HG03108 (cell line): ENCODE data around the gene ST3GAL3.

ENCODE experiments used
- ATAC-seq: cut with Tn5 transposase; IDR thresholded peaks from one replicate; pipeline ENCODE4 v1.9.1; 2021; ENCODE audit warnings: moderate library complexity; ENCODE audit not compliant: unreplicated experiment

ST3GAL3 gene

GRCh38 chr1:43908226-43908625, 200.9 kb downstream of the ST3GAL3 start:
- ATAC-seq, result no peak

- ATAC-seq, result no peak
Measured at GRCh38 chr1:43908858-43909257, 201.5 kb downstream of the ST3GAL3 start.

GRCh38 chr1:43910343-43910742, 203.0 kb downstream of the ST3GAL3 start:
- no peak for ATAC-seq

GRCh38 chr1:43912607-43913006, 205.3 kb downstream of the ST3GAL3 start:
- ATAC-seq, result no peak

- ATAC-seq, result no peak
Measured at GRCh38 chr1:43913051-43913501, 205.7 kb downstream of the ST3GAL3 start.

GRCh38 chr1:43913666-43914360, 206.5 kb downstream of the ST3GAL3 start:
- no peak for ATAC-seq

- no peak for ATAC-seq
Measured at GRCh38 chr1:43914576-43915525, 207.5 kb downstream of the ST3GAL3 start.

GRCh38 chr1:43919906-43920305, 212.6 kb downstream of the ST3GAL3 start:
- ATAC-seq, result no peak

GRCh38 chr1:43921022-43921421, 213.7 kb downstream of the ST3GAL3 start:
- no peak for ATAC-seq

- no peak for ATAC-seq
Measured at GRCh38 chr1:43924516-43924915, 217.2 kb downstream of the ST3GAL3 start.

GRCh38 chr1:43925846-43926245, 218.5 kb downstream of the ST3GAL3 start:
- ATAC-seq, result no peak

GRCh38 chr1:43930168-43930948, 223.0 kb downstream of the ST3GAL3 start:
- no peak for ATAC-seq

GRCh38 chr1:43930949-43931275, 223.6 kb downstream of the ST3GAL3 start:
- no peak for ATAC-seq

GRCh38 chr1:43931711-43932660, 224.7 kb downstream of the ST3GAL3 start:
- no peak for ATAC-seq

GRCh38 chr1:43932786-43933385, 225.6 kb downstream of the ST3GAL3 start:
- ATAC-seq, result no peak

GRCh38 chr1:43933386-43934100, 226.2 kb downstream of the ST3GAL3 start, which contains the start of gene ARTN:
Gene ARTN, plus strand, starts transcription at chr1:43933801. Its CDS starts 1,856 bp downstream, at chr1:43935657.
- ATAC-seq, result no peak

- ATAC-seq, result no peak
Measured at GRCh38 chr1:43934101-43934985, 227.0 kb downstream of the ST3GAL3 start.

GRCh38 chr1:43934986-43935324, 227.6 kb downstream of the ST3GAL3 start:
- no peak for ATAC-seq
